Peyer's patch (tissue), 4 donors: Measurements from ENCODE around the gene GLIS1. TPM values are rescaled to one million over a fixed set of nuclear protein-coding genes. Genes with fewer than 3 reads are reported as not detected.
A peak's percentile ranks its signal among the peaks of the same experiment; 100 is the strongest.

Experiments
- DNase-seq, 3 donors: peaks; one replicate each; pipeline ENCODE4 v3.0.0-alpha.2; 2017 to 2019
- H3K27ac ChIP-seq, 4 donors: fragments of 200-600 bp; sonication (generic); one replicate each; pipeline ENCODE4 v1.5.1; 2016 to 2019
- H3K27me3 ChIP-seq, 2 donors: fragments of 200-600 bp; sonication (generic); one replicate each; pipeline ENCODE4 v1.5.1; 2019
- H3K36me3 ChIP-seq, 3 donors: fragments of 200-600 bp; sonication (generic); one replicate each; pipeline ENCODE4 v1.5.1; 2016 to 2019
- H3K4me1 ChIP-seq, 4 donors: fragments of 200-600 bp; sonication (generic); one replicate each; pipeline ENCODE4 v1.5.1; 2016 to 2019
- H3K4me3 ChIP-seq, 4 donors: fragments of 200-600 bp; sonication (generic); 1 replicate in 3 of 4; 2 replicates in 1 of 4; pipeline ENCODE4 v1.5.1; 2016 to 2019; ENCODE audit warnings: mild to moderate bottlenecking in 1 of 4
- H3K9me3 ChIP-seq, 4 donors: fragments of 200-600 bp; sonication (generic); one replicate each; pipeline ENCODE4 v1.5.1; 2016 to 2019; ENCODE audit warnings: mild to moderate bottlenecking in 1 of 4
- POLR2A ChIP-seq, 2 donors: fragments of 450-650 bp; IDR thresholded peaks; one replicate each; pipeline ENCODE4 v1.5.1; 2017; ENCODE audit warnings: antibody characterized with exemption in 2 of 2, mild to moderate bottlenecking in 2 of 2, moderate library complexity in 2 of 2
- total RNA-seq, 4 donors: library from RNA; depleted of rRNA; stranded (reverse); fragments of >200 nt; gene quantifications; one replicate each; pipeline ENCODE4 v1.1.0, GENCODE V29; 2016
- TF ChIP-seq, protein P1 (sequence below), 6 experiments: fragments of 450-650 bp in 4 of 6; fragments of 200-600 bp in 2 of 6; sonication (generic) in 1 of 6; IDR thresholded peaks; one replicate each; pipeline ENCODE4 v1.5.1; 2017 to 2019; ENCODE audit warnings: antibody characterized with exemption in 6 of 6, mild to moderate bottlenecking in 3 of 6, moderate library complexity in 1 of 6

The GLIS1 gene
- total RNA-seq, 4 donors from 2014 or later, result 0.54 to 1.7 (median 0.66) TPM; not detected in 1

DNA sequence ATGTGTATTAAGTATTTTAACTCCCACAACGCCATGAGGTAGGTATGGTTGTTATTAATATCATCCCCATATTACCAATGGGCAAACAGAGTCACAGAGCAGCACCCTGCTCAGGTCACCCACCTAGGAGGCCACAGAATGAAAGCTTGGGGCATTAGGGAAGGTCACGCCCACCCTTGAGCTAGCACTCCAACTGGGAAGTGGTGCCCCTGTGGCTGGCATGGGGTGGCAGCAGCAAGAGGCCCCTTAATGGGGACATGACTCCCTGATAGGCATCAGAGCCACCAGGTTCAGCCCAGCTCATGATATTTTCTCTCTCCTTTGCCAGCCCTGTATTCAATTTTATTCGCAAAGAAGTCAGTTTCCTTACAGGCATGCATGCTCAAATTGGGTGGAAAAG is 189.2 kb downstream of the GLIS1 start:
- H3K4me3 ChIP-seq, result no peak overlapping the region
- no peaks in the 10 kb centered on the region for H3K9me3 ChIP-seq
- H3K36me3 ChIP-seq, result no peaks in the 10 kb centered on the region
- DNase-seq, result no peak
- TF ChIP-seq, protein P1, sequence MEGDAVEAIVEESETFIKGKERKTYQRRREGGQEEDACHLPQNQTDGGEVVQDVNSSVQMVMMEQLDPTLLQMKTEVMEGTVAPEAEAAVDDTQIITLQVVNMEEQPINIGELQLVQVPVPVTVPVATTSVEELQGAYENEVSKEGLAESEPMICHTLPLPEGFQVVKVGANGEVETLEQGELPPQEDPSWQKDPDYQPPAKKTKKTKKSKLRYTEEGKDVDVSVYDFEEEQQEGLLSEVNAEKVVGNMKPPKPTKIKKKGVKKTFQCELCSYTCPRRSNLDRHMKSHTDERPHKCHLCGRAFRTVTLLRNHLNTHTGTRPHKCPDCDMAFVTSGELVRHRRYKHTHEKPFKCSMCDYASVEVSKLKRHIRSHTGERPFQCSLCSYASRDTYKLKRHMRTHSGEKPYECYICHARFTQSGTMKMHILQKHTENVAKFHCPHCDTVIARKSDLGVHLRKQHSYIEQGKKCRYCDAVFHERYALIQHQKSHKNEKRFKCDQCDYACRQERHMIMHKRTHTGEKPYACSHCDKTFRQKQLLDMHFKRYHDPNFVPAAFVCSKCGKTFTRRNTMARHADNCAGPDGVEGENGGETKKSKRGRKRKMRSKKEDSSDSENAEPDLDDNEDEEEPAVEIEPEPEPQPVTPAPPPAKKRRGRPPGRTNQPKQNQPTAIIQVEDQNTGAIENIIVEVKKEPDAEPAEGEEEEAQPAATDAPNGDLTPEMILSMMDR (IDR thresholded peaks at IDR 0.05), result no peak
- no peak for TF ChIP-seq POLR2A (IDR thresholded peaks at IDR 0.05)
- H3K27ac ChIP-seq, result no peak overlapping the region
- no peaks in the 10 kb centered on the region for H3K4me1 ChIP-seq
- H3K27me3 ChIP-seq, result no peaks in the 10 kb centered on the region

DNA sequence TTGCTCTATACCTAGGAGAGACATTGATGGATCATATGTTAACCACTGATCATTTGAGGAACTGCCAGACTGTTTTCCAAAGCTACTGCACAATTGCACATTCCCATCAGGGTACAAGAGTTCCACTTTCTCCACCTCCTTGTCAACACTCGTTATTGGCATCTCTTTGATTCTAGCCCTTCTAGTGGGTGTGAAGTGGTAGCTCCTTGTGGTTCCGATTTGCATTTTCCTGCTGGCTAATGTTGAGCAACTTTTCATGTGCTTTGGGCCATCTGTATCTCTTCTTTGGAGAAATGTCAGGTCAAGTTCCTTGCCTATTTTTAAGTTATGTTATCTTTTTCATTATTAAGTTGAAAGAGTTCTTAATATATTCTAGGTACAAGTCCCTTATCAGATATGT is 189.7 kb downstream of the GLIS1 start:
- no peak overlapping the region for H3K4me3 ChIP-seq
- no peaks in the 10 kb centered on the region for H3K4me1 ChIP-seq
- TF ChIP-seq POLR2A (IDR thresholded peaks at IDR 0.05), result no peak
- TF ChIP-seq, protein P1 (IDR thresholded peaks at IDR 0.05), result no peak
- DNase-seq, result no peak
- H3K36me3 ChIP-seq, result no peaks in the 10 kb centered on the region
- H3K9me3 ChIP-seq, result no peaks in the 10 kb centered on the region
- H3K27ac ChIP-seq, result no peak overlapping the region
- H3K27me3 ChIP-seq, result no peaks in the 10 kb centered on the region

DNA sequence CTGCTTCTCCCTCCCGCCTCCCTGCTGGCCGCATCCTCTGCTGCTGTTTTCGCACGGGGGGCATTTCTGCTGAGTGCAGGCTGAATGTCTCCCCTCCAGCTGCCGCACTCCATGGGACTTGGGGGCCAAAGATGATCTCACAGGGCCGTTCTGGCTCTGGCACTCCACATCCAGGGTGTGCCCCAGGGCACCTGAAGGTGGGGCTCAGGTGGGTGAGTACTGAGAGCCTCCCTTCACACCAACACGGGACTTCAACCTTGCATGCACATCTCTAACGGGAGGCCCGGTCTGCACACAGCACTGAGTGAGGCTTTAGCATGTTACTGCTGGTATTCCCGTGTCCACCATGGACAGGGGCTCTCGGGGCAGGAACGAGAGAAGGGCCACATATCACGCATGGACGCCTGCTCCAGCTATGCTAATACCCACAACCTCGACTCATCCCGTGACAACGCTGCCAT is 190.9 kb downstream of the GLIS1 start:
- no peak overlapping the region for H3K4me3 ChIP-seq
- H3K9me3 ChIP-seq, result no peaks in the 10 kb centered on the region
- H3K27ac ChIP-seq, result no peak overlapping the region
- DNase-seq, result peak in 2 of 3 donors; percentile 23
- no peaks in the 10 kb centered on the region for H3K36me3 ChIP-seq
- no peaks in the 10 kb centered on the region for H3K4me1 ChIP-seq
- TF ChIP-seq POLR2A (IDR thresholded peaks at IDR 0.05), result no peak
- TF ChIP-seq, protein P1 (IDR thresholded peaks at IDR 0.05), result no peak
- no peaks in the 10 kb centered on the region for H3K27me3 ChIP-seq

DNA sequence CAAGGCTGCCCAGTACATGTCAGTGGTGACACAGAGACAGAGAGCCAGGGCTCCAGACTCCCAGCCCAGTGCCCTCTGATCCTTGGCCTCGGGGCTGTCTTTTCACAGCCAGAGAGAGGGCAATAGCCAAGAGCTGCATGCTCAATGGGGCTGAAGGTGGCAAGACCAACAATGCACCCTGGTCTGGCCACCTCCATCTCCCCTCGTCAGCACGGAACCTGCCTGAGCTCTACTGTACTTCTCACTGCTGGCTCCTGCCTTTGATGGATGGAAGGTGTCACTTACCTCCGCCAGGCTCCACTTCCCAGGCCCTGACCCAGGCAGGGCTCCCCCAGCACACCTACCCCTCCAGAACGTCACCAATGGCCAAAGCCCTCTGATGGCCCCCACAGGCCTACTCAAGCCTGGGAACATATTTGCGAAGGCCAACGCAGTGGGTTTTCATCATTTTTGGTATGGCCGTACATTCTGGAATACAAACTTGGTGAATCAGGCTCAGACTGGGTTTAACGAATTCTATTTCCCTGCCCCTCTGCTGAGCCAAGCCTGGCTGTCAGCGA is 191.7 kb downstream of the GLIS1 start:
- H3K9me3 ChIP-seq, result no peaks in the 10 kb centered on the region
- no peaks in the 10 kb centered on the region for H3K27me3 ChIP-seq
- no peak overlapping the region for H3K4me3 ChIP-seq
- no peak overlapping the region for H3K27ac ChIP-seq
- H3K4me1 ChIP-seq, result no peaks in the 10 kb centered on the region
- no peaks in the 10 kb centered on the region for H3K36me3 ChIP-seq
- TF ChIP-seq, protein P1 (IDR thresholded peaks at IDR 0.05), result no peak
- TF ChIP-seq POLR2A (IDR thresholded peaks at IDR 0.05), result no peak
- peak in 2 of 3 donors; percentile 22 for DNase-seq

DNA sequence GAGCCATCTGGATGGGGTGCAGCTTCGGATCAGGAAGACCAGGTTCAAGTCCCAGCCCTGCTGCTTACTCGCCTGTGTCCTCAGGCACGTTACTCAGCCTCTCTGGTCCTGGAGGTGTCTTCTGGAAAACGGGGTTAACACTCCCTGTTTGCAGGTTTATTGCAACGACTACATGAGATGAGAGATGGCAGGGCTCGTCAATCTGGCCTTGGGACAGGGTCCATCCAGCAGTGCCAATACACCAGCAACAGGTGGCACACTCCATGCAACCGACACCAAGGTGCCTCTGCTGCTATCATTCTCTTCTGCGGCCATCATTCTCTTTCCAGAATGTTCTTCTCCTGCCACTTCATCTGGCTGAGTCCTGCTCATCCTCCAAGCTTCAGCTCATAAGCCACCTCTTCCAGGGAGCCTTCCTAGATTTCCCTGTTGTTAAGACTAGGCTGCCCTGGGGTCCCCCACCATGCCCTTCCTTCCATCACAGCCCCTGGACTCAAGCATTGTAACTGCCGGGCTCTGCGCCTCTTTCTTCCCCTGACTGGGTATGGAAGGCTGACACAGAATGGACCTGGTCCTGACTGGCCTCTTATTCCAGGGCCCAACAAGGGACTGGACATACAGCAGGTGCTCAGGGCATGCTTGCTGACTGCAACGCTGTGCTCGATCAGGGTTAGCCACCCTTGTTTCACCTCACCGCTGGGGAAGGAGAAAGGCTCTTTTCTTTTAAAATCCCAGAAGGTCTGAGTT is 192.4 kb downstream of the GLIS1 start:
- Histone ChIP-seq H3K9me3 (no peaks in the 10 kb centered on the region), H3K36me3 (no peaks in the 10 kb centered on the region), H3K4me3 (no peak overlapping the region), H3K27me3 (no peaks in the 10 kb centered on the region), H3K4me1 (no peaks in the 10 kb centered on the region), H3K27ac (no peak overlapping the region)
- peak in 2 of 3 donors; percentile 22 to 24 for DNase-seq
- TF ChIP-seq POLR2A (IDR thresholded peaks at IDR 0.05), result no peak
- TF ChIP-seq, protein P1 (IDR thresholded peaks at IDR 0.05), result no peak
